ENCODE data around the gene DAPK2. TPM values are rescaled to one million over a fixed set of nuclear protein-coding genes. Genes with fewer than 3 reads are reported as not detected.

The DAPK2 gene
- total and polyA plus RNA-seq, 5 donors from 2014 or later: 0.72 TPM; not detected in 4

DNA sequence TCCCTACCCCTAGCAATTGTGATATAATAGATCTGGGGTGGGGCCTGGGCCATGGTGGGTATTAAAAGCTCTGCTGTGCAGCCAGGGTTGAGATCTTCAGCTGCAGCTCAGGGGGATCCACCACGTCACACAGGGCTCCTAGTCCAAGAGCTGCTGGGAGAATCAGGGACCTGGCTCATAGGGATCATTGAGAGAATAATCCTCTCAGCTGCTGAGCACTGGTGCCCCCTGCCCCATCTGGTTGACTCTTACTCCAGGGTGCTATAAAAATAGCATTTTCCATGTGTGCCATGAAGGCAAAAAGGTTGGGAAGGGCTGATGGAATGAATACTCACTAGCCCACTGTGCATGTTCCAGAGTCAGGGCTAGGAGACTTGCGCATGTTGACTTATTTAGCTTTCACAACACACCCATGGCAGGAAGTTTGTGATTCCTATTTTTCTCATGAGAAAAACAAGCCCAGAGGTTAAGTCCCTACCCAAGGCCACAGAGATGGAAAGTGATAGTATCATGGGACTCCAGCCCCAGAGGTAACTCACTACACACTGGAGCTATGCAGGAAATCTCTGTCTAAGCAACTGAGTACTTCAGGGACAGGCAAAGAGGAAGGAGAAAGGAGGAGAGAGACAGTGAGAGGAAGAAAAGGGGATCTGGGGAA, 118.0 kb downstream of the DAPK2 start:
- DNase-seq (no peak), ATAC-seq (ENCODE audit: low read depth in 2 of 2) (no peak)
- Histone ChIP-seq H3K36me3 (ENCODE audit: control insufficient read depth, insufficient read depth, low read length) (no peaks in the 10 kb centered on the region), H3K9me3 (ENCODE audit: control insufficient read depth in 2 of 2, low read length in 2 of 2) (no peaks in the 10 kb centered on the region), H3K4me3 (ENCODE audit: low read depth, low read length) (no peak overlapping the region), H3K27me3 (ENCODE audit: control insufficient read depth, insufficient read depth, low read length) (no peaks in the 10 kb centered on the region), H3K4me1 (ENCODE audit: control insufficient read depth, insufficient read depth, low read length, poor library complexity, severe bottlenecking) (no peaks in the 10 kb centered on the region), H3K27ac (ENCODE audit: insufficient read depth, low read length, poor library complexity, severe bottlenecking) (no peak overlapping the region)
- peaks cover 0 to 2% (median 0%) of the 10 kb centered on the region in 7 donors for H3K9me3 Mint-ChIP-seq
- no peak overlapping the region for H3K4me3 Mint-ChIP-seq
- H3K27ac Mint-ChIP-seq: peak overlapping the region in 1 of 3 donors; percentile 66
- peaks cover 4% of the 10 kb centered on the region for H3K36me3 Mint-ChIP-seq
- no peaks in the 10 kb centered on the region for H3K27me3 Mint-ChIP-seq
- H3K4me1 Mint-ChIP-seq: peaks cover 0 to 4% (median 1%) of the 10 kb centered on the region in 4 donors

DNA sequence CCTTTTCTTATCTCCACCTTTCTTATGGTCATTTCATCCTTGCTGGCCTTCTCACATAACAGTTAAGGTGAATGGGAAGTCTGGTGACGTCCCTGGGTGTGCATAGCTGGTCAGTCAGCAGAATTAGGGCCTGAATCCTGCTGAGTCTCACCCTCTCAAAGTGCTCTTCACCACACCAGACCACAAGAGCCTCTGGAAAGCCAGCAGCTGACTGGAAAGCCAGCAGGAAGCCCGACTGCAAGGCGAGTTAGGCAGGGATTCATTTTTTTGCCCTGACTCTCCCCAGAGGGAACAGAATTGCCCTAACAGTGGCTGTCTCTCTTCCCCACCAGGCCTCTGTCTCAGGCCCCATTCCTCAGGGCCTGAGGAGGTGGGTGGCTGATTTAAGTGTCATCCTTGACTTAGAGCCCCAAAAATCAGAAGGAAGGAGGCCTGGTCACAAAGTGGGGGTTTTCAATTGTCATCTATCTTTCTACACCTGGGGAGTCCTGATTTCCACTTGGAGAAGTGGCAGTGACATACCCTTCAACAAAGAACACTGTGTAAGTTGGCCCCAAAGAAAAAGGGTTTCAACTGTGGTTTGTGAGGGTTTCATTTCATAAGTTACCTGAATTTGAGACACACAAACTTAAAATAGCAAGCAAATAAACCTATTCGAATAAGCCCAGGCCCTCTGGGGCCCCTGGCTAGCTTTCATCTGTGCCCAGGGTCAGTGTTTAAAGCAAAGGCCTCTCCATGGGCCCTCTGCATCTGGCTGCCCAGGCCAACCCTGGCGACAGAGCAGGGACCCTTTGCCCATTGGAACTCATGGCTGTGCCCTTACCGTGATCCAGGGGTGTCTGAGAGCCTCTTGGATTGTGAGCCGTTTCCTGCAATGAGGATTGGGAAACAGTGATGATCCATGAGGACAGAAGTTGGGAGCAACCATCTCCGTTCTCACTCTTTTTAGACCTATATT, 122.0 kb downstream of the DAPK2 start:
- DNase-seq (no peak), ATAC-seq (ENCODE audit: low read depth in 2 of 2) (no peak)
- Mint-ChIP-seq H3K27me3 (no peaks in the 10 kb centered on the region), H3K36me3 (peaks cover 4% of the 10 kb centered on the region), H3K4me3 (no peak overlapping the region), H3K4me1 (peaks cover 0 to 15% (median 6%) of the 10 kb centered on the region in 4 donors), H3K9me3 (peaks cover 0 to 2% (median 0%) of the 10 kb centered on the region in 7 donors), H3K27ac (peak overlapping the region in 2 of 3 donors; percentile 44 to 80)
- Histone ChIP-seq H3K27ac (ENCODE audit: insufficient read depth, low read length, poor library complexity, severe bottlenecking) (no peak overlapping the region), H3K27me3 (ENCODE audit: control insufficient read depth, insufficient read depth, low read length) (no peaks in the 10 kb centered on the region), H3K4me3 (ENCODE audit: low read depth, low read length) (no peak overlapping the region), H3K4me1 (ENCODE audit: control insufficient read depth, insufficient read depth, low read length, poor library complexity, severe bottlenecking) (no peaks in the 10 kb centered on the region), H3K36me3 (ENCODE audit: control insufficient read depth, insufficient read depth, low read length) (no peaks in the 10 kb centered on the region), H3K9me3 (ENCODE audit: control insufficient read depth in 2 of 2, low read length in 2 of 2) (no peaks in the 10 kb centered on the region)

DNA sequence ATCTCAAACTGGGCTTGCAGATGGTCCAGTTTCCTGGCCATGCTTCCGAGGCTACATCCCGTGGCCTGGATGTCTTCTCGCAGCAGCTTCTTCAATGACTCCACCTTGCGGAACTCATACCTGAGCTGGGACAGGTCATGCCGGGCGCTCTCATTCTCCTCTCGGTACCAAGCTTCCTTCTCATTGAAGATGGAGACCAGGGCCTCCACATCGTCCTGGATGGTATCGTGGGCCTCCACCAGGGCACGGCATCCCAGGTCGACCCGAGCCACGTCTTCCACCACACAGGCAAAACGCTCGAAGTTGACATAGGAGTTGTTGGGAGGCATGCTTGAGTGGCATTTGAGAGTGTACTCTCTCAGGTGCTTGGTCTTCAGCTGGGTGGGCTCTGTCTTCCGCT, 123.4 kb downstream of the DAPK2 start:
- Mint-ChIP-seq H3K4me1 (peaks cover 0 to 15% (median 6%) of the 10 kb centered on the region in 4 donors), H3K9me3 (no peaks in the 10 kb centered on the region), H3K4me3 (no peak overlapping the region), H3K27ac (no peak overlapping the region), H3K36me3 (no peaks in the 10 kb centered on the region), H3K27me3 (no peaks in the 10 kb centered on the region)
- no peak overlapping the region for H3K27ac ChIP-seq (ENCODE audit: insufficient read depth, low read length, poor library complexity, severe bottlenecking)
- no peaks in the 10 kb centered on the region for H3K27me3 ChIP-seq (ENCODE audit: control insufficient read depth, insufficient read depth, low read length)
- H3K4me1 ChIP-seq (ENCODE audit: control insufficient read depth, insufficient read depth, low read length, poor library complexity, severe bottlenecking): no peaks in the 10 kb centered on the region
- ATAC-seq (ENCODE audit: low read depth in 2 of 2): no peak
- no peak overlapping the region for H3K4me3 ChIP-seq (ENCODE audit: low read depth, low read length)
- no peaks in the 10 kb centered on the region for H3K9me3 ChIP-seq (ENCODE audit: control insufficient read depth in 2 of 2, low read length in 2 of 2)
- H3K36me3 ChIP-seq (ENCODE audit: control insufficient read depth, insufficient read depth, low read length): no peaks in the 10 kb centered on the region
- no peak for DNase-seq

DNA sequence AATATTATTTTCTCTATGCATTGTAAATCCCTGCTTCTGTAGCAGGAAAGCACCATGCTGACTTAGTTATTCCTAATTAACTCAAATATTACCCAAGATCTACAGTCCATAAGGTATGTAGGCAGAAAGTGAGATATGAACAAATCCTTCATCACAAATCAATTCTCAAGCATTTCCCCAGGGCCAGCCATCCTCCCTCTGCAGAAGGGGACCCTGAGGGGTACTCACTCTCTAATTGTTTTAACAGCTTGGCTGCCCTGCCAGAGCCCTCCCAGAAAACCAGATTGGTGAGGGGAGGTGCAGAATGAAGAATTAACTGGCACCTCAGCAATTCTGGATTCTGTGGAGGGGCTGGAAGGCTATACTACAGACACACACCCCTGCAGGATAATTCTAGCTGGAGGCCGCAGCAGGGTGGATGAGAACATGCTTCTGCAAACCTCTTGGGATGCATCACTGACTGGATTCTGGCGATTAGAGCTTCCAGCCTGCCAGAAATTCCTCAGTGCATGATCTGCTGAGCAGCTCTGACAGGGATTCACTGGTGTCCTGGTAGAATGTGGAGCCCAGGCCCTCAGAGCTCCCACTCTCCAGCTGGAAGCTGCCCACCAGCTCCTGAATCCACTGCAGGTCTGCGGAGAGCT, 123.9 kb downstream of the DAPK2 start:
- Mint-ChIP-seq H3K36me3 (no peaks in the 10 kb centered on the region), H3K9me3 (no peaks in the 10 kb centered on the region), H3K4me1 (peaks cover 0 to 15% (median 8%) of the 10 kb centered on the region in 4 donors), H3K27me3 (no peaks in the 10 kb centered on the region), H3K4me3 (no peak overlapping the region), H3K27ac (no peak overlapping the region)
- H3K27ac ChIP-seq (ENCODE audit: insufficient read depth, low read length, poor library complexity, severe bottlenecking): no peak overlapping the region
- H3K4me1 ChIP-seq (ENCODE audit: control insufficient read depth, insufficient read depth, low read length, poor library complexity, severe bottlenecking): no peaks in the 10 kb centered on the region
- H3K36me3 ChIP-seq (ENCODE audit: control insufficient read depth, insufficient read depth, low read length): no peaks in the 10 kb centered on the region
- H3K27me3 ChIP-seq (ENCODE audit: control insufficient read depth, insufficient read depth, low read length): no peaks in the 10 kb centered on the region
- no peaks in the 10 kb centered on the region for H3K9me3 ChIP-seq (ENCODE audit: control insufficient read depth in 2 of 2, low read length in 2 of 2)
- ATAC-seq (ENCODE audit: low read depth in 2 of 2): no peak
- H3K4me3 ChIP-seq (ENCODE audit: low read depth, low read length): no peak overlapping the region
- no peak for DNase-seq

DNA sequence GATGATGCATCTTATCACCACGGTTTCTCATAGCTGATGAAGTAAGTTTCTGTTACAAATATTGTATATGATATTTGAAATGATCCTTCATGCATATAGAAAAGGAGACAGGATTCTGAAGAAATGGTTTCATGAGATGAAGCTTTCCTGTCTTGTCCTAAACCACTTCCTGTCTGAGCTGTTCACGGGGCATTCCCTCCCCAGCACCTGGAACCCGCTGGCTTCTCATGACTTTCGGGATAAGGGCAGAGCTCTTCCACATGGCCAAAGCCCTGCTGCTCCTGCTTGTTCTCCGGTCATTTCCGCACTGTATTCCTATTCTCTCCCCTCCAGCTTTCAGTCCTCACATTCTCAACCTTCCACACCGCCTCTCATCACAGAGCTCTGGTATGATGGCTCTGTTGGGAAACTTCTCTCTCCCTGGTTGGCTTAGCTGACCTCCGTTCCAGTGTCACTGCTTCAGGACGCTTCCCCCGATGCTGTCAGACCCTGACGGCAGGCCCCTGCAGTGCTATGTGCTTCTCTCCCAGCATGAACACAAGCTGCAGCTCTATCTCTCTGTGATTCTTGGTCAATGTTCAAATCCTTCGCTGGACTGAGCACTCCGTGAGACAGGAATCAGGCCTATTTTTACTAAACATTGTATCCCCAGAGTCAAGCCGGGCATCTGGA, 125.6 kb downstream of the DAPK2 start:
- Histone ChIP-seq H3K27me3 (ENCODE audit: control insufficient read depth, insufficient read depth, low read length) (no peaks in the 10 kb centered on the region), H3K4me1 (ENCODE audit: control insufficient read depth, insufficient read depth, low read length, poor library complexity, severe bottlenecking) (no peaks in the 10 kb centered on the region), H3K9me3 (ENCODE audit: control insufficient read depth in 2 of 2, low read length in 2 of 2) (no peaks in the 10 kb centered on the region), H3K4me3 (ENCODE audit: low read depth, low read length) (no peak overlapping the region), H3K27ac (ENCODE audit: insufficient read depth, low read length, poor library complexity, severe bottlenecking) (no peak overlapping the region), H3K36me3 (ENCODE audit: control insufficient read depth, insufficient read depth, low read length) (no peaks in the 10 kb centered on the region)
- Mint-ChIP-seq H3K27me3 (peaks cover 7% of the 10 kb centered on the region), H3K4me3 (no peak overlapping the region), H3K9me3 (no peaks in the 10 kb centered on the region), H3K27ac (peak overlapping the region in 1 of 3 donors; percentile 48), H3K4me1 (peaks cover 0 to 12% (median 8%) of the 10 kb centered on the region in 4 donors), H3K36me3 (no peaks in the 10 kb centered on the region)
- no peak for DNase-seq
- no peak for ATAC-seq (ENCODE audit: low read depth in 2 of 2)

DNA sequence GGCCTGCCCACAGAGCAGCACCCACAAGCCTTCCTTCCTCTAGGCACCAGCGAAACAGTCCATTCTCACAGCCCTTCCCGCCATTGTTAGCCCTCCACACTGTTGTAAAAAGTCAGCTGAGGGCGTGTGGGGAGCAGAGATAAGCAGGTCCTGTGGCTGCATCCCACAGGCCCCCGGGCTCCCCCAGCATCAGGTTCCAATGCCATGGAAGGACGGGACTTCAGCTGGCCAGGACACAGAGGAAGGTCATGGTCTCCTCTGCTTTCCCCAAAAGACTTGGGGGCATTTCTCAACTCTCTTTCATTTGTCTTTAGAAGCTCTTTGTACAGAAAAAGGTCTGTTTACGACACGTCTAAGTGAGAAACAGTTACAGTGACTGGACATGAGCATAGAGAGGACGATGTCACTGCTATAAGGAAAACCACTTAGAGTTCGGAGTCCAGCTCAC, 127.4 kb downstream of the DAPK2 start:
- Mint-ChIP-seq H3K27ac (no peak overlapping the region), H3K36me3 (no peaks in the 10 kb centered on the region), H3K27me3 (peaks cover 7% of the 10 kb centered on the region), H3K9me3 (no peaks in the 10 kb centered on the region), H3K4me3 (no peak overlapping the region), H3K4me1 (peaks cover 0 to 12% (median 8%) of the 10 kb centered on the region in 4 donors)
- Histone ChIP-seq H3K4me3 (ENCODE audit: low read depth, low read length) (no peak overlapping the region), H3K9me3 (ENCODE audit: control insufficient read depth in 2 of 2, low read length in 2 of 2) (no peaks in the 10 kb centered on the region), H3K4me1 (ENCODE audit: control insufficient read depth, insufficient read depth, low read length, poor library complexity, severe bottlenecking) (no peaks in the 10 kb centered on the region), H3K27me3 (ENCODE audit: control insufficient read depth, insufficient read depth, low read length) (no peaks in the 10 kb centered on the region), H3K27ac (ENCODE audit: insufficient read depth, low read length, poor library complexity, severe bottlenecking) (no peak overlapping the region), H3K36me3 (ENCODE audit: control insufficient read depth, insufficient read depth, low read length) (no peaks in the 10 kb centered on the region)
- DNase-seq (no peak), ATAC-seq (ENCODE audit: low read depth in 2 of 2) (no peak)

DNA sequence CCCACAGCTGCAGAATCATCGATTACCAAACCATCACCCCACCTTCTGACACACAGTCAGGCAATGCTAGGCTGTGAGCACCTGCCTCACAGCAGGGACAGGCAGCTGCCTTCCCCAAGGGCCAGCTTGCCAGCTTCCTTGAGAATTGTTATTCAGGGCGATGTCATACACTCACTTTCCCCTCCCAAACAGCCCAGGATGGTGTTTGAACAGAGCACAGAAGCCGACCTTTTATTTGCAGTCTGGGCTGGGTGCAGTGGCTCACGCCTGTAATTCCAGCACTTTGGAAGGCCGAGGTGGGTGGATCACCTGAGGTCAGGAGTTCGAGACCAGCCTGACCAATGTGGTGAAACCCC, 128.0 kb downstream of the DAPK2 start:
- Mint-ChIP-seq H3K27me3 (peaks cover 7% of the 10 kb centered on the region), H3K4me3 (no peak overlapping the region), H3K4me1 (peaks cover 0 to 12% (median 8%) of the 10 kb centered on the region in 4 donors), H3K9me3 (no peaks in the 10 kb centered on the region), H3K27ac (no peak overlapping the region), H3K36me3 (no peaks in the 10 kb centered on the region)
- no peaks in the 10 kb centered on the region for H3K4me1 ChIP-seq (ENCODE audit: control insufficient read depth, insufficient read depth, low read length, poor library complexity, severe bottlenecking)
- DNase-seq (no peak), ATAC-seq (ENCODE audit: low read depth in 2 of 2) (no peak)
- H3K4me3 ChIP-seq (ENCODE audit: low read depth, low read length): no peak overlapping the region
- H3K27ac ChIP-seq (ENCODE audit: insufficient read depth, low read length, poor library complexity, severe bottlenecking): no peak overlapping the region
- no peaks in the 10 kb centered on the region for H3K36me3 ChIP-seq (ENCODE audit: control insufficient read depth, insufficient read depth, low read length)
- H3K27me3 ChIP-seq (ENCODE audit: control insufficient read depth, insufficient read depth, low read length): no peaks in the 10 kb centered on the region
- no peaks in the 10 kb centered on the region for H3K9me3 ChIP-seq (ENCODE audit: control insufficient read depth in 2 of 2, low read length in 2 of 2)

Measured in CD4-positive, CD25-positive, alpha-beta regulatory T cell (primary cell).